GM18861 (cell line): ENCODE results near the gene ABCC4.

Source experiments
- ATAC-seq: cut with Tn5 transposase; IDR thresholded peaks from one replicate; pipeline ENCODE4 v1.9.1; 2021; ENCODE audit not compliant: unreplicated experiment

The ABCC4 gene

DNA sequence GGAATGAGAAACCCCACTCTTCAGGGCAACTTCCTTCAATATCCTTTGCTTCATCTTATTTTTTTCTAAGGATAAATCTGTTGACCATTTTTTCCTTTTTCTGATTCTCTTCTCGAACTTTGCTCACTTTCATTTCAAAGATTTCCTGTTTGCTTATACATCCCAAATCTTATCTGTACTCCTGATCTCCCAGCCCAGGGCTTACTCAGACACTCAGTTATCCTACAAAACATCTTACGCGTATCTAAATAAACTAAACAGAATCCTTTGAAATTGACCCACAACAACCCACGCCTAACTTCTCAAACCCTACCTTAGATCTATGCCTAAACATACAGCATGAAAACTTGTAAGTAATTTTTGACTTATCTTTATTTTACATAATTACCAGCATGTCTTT, 179.2 kb downstream of the ABCC4 start:
- ATAC-seq = no peak

DNA sequence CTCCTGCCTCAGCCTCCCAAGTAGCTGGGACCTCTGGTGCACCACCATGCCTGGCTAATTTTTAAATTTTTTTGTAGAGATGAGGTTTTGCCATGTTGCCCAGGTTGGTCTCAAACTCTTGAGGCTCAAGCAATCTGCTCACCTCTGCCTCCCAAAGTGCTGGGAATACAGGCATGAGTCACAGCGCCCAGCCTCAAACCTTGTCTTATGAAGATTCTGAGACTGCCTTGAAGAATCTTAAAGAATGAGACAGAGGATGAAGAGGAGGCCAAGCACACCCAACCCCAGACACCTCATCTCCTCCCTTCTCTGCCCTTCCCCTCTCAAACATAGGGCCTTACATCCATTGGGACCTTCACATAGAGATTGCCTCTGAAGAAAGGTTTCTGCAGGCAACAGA, 179.7 kb downstream of the ABCC4 start:
- no peak for ATAC-seq

DNA sequence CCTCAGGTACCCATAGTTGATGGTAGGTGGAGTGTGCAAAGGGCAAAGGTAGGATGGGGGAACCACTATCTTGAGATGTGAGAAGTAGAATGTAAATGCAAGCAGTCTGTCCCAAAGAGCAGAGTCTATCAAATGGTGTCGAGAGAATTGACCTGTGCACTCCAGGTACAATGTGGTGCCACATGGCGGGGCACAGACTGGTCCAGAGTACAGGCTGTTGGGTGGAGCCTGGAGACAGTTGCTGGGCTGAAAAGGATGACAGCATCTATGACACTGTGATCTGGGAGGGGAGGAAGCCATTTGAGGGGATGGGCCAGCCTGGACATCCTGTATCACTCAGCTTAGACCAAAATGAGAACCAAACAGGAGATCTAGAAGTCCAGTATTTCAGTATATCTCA, 180.6 kb downstream of the ABCC4 start:
- no peak for ATAC-seq

DNA sequence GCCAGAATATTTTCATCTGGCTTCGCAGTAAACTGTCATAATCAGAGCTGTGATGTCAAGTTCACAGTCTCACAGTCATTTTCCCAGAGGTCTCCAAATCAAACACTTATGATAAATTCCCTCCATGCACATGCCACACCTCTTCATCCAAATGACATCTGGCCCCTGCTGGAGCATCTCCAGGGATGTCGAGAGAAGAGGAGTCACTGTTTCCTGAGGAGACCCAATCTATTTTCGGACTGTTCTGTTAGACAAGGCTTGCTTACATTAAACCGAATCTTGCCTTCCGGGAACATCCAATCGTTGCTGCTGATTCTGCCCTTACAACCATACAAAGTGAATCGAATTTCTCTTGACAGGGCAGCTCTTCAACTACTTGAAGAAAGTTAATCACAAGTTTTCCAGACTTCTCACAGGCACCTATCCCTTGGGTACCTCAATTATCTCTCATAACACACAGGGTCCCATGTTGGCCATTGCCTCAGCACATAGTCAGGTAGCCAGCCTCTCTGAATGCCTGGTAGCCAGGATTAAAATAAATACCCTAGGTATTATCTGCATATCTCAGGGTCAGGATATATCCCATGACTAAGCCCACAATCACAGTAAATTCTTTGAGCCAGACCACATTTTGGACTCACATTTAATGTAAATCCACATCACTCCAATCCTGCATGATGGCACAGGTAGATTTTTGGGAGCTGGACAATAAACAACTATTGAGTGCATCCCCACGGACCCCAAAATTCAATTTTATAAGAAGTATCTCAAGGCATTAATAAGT, 182.5 kb downstream of the ABCC4 start:
- ATAC-seq = no peak

DNA sequence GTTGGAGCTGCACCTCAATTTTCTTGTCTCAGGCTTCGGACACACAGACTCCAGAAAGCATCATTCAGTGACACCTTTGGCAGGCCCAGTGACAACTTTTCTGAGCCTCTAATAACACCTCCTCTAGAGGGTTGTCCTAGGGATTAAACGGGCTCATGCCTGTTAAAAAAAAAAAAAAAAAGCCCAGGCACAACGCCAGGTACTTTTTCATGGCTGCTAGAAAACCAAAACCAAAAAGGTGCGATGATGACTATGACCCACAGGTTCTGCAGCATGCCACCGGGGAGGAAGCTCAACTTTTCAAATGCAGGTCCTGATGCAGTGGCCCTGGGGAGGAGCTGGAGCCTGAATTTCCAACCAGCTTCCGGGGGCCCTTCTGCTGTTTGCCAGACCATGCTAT, 184.2 kb downstream of the ABCC4 start:
- ATAC-seq = no peak

DNA sequence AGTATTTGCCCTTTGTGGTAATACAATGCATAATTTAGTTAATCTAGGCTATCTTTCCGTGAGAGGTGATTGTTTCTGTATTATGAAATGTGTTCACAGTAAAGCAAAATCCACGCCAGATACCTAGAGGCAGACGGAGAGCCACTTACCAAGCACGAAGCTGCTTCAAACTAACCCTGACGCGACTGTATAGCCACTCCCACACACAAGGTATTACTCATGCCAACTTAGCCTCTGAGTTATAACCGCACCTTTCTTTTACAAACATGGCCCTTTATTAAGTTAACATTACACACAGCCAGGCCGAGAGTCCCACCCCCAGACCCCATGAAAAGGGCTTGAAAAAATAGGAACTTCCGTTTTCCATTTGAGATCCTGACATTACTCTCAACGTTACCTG, 185.7 kb downstream of the ABCC4 start:
- no peak for ATAC-seq

DNA sequence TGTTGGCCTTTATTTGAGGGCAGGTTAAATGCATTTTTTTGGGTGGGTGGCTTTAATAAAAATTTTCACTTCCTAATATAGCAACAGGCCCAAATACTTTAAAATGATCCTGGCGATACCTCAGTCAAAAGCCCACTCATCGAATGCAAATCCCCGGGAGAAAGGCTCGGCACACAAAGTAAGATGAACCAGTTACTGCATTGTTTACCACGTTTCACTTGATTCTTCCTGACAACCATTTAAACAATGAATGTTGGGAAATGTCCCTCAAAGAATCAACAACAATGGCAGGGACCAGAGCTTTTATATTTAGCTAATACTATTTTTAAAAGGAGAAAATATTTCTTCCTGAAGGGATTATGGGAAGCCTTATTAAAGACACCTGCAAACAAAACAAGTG, 187.7 kb downstream of the ABCC4 start:
- no peak for ATAC-seq

DNA sequence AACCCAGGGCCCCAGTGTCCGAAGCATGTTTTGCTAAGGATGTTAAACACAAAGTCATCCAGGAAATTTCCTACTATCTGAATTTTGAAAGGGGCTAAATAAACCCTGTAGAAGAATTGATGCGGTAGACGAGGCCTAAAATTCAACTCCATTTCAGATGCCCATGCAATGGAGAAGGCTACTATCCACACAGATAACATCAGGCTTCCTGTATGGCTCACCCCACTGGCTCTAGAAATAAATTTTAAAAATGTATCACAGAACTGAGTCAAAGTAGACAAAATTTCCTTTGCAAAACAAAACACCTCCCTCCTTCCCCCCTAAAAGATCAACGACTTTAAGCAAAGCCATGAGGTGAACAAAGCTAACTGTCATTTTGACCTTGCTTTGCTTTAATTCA, 188.4 kb downstream of the ABCC4 start:
- no peak for ATAC-seq

DNA sequence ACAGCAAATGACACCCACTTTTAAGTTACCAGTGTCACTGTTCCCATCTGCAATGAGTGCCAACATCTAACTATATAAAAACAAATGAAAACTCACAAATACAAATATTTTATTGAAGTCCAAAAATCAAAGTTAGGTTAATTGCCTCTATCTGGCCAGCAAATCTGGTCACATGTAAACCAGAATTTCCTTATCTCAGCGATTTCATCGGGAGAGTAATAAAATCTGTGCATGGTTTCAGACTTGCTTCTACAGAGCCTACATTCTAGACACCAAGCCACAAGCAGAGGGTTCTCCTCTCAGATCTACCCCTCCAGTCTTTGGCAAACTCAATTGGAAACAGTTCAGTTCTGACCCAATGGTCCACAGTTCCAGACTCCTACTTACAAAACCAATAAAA, 189.6 kb downstream of the ABCC4 start:
- ATAC-seq = no peak

DNA sequence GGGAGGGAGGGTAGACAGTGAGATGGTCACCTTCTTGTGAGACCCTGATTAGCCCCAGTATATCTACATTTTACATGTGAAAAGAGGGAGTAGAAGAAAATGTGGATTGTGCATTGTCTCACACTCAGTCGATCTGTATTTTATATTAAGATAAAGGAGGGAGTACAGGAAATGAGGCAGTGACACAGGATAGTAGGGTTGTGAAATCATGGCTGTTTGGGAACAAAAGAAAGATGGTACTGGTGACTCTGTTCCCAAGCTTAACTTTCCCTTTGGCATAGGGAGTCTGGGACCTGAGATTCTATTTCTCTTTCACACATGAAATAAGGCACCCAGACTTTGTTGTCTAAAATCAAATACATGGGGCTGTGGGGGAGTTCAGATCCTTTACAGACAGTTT, 194.7 kb downstream of the ABCC4 start:
- no peak for ATAC-seq

DNA sequence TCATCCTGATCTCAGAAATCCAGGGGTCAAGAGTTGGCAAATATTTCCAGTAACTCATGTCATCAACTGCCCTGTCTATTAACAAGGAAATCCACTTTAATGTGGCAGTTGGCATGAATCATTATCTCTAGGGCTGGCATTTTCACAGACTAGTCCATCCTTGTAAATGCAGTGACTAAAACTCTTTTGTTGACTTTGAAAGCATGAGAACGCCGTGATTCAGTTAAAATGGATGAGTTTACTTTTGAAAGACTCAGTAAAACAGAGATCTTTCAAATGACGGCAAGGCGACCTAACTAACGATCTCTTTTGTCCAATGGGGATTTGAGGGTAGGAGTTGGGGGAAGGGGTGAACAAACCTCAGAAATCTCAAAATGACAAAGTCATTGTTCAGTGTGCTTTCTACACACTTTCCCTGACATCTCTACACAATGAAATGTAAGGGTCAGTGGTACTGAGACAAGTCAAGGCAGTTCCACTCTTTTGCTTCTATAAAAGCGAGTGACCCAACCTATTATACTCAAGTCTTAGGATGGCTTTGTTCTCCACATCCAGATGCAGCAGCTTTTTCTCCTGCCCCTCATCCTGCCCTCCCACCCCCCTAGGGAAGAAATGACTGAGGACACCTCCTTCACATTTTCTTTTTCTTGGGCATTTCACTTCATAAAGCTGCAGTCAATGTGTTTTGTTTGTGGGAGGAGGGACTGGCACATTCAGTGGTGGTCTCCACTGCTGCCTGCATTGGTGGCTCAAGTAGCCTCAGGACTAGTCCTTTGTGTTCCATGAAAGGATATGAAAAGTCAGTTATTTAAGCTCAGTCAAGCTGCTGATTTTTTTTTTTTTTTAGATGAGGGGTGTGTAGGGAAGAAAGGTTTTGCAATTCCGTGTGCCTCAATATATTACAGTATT, 200.5 kb downstream of the ABCC4 start:
- no peak for ATAC-seq

DNA sequence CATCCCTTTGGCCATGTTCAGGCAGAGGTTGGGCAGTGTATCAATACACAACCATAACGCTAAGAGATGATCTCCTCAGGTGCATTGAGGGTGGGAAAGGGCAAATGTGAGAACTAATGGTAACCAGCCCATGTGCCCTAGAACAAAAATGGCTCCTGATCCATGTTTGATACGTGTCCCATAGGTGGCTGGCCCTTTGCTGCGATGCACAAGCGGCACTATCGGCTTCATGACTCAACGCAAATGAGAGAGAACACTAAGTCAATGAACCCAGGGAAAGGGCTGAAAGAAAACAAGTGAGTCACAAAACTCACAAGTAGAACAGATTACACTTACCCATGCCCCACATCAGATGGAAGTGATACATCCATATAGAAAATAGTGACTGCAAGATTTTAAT, 201.7 kb downstream of the ABCC4 start:
- ATAC-seq = no peak

DNA sequence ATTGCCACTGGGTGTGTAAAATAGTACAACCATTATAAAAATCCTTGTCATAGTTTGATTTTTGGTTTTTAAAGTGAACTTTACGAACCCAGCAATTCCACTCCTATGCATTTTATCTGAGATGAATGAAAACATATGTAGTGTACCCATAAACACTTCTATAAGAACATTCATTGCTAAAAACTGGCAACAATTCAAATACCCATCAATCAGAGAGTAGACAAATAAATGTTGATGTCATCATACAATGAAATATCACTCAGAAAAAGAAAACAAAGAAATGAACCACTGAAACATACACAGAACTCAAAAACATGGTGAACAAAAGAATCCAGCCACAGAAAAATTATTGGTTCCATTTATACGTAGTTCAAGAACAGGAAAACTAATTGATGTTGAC, 202.3 kb downstream of the ABCC4 start:
- no peak for ATAC-seq

DNA sequence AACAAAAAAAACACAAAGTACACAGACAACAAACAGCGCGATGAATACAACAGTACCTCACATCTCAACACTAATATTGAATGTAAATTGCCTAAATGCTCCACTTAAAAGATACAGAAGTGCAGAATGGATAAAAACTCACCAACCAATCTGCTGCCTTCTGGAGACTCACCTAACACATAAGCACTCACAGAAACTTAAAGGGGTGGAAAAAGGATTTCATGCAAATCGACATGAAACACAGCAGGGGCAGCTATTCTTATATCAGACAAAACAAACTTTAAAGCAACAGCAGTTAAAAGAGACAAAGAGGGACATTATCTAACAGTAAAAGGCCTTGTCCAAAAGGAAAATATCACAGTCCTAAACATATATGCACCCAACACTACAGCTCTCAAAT, 209.5 kb downstream of the ABCC4 start:
- no peak for ATAC-seq

DNA sequence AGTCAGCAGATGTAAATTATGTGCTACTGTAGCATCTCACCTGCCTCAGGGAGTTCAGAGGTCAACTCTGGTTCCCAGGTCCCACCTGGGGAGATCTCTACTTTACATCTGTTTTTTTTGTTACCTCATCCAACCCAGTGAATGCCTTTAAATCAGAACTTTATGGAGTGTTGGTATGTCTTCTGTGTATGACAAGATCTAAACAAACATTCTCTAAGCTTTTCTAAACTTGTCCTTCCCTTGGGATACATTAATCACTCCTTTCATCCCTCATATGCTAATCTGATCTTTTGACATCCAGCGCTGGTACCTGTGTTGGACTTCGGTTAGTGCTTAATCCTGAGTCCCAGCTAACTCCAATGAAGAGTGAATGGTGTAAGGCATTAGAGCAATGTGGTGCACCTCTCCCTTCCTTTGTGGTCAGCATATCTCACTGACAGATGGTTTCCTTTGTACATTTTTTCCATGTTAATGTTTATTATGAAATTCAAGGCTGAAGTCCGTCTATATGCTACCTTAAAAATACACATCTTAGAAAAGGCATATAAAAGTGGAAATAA, 213.4 kb downstream of the ABCC4 start:
- no peak for ATAC-seq

DNA sequence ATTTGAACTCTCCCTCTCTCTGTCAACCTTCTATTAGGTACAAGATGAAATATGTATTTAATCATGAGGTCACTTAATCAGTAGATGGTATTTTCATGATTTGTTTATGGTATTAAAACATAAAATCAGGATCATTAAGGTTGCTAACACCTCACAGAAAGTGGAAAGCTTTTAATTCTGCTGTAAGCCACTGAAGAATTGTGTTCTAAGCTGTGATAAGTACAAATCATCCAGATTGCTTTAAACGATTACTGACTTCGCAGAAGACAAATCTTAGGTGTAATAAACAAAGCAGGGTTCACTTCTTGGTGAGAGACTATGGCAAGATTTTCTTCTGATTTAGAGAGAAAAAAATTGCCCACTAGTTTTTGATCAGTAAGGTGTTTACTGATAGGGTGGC, 214.5 kb downstream of the ABCC4 start:
- no peak for ATAC-seq

DNA sequence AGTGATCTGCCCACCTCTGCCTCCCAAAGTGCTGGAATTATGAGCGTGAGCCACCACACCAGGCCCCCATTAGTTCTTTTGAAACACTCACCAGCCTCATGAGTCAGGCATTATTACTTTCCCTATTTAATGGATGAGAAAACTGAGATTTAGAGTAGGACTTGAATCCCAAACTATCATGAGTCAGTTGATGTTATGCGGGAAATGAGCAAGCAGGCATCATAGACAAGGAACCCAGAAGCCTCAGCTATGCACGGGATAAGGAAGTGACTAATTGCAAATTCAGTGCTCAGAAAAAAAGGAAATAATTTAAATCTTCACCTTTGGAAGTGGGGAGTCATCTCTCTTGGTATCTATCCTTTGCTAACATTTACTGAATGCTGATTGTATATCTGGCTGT, 217.5 kb downstream of the ABCC4 start:
- ATAC-seq = no peak

DNA sequence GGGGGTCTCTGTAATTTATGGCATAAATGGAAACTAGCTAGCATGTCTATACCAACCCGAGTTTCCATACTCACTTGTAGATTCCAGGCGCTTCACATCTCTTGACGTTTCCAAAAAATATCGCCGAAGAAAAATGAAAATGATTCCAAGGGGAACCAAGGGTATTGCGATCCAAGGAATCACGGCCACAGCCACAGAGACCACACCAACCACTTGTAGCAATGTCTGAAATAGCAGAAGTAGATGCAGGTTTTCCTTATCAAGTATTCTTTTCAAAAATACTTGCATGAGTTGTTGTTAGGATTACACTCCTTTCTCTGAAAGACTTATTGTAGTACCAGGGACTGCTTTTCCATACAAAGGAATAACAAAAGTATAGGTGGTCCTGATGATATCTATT, 218.2 kb downstream of the ABCC4 start:
- no peak for ATAC-seq

DNA sequence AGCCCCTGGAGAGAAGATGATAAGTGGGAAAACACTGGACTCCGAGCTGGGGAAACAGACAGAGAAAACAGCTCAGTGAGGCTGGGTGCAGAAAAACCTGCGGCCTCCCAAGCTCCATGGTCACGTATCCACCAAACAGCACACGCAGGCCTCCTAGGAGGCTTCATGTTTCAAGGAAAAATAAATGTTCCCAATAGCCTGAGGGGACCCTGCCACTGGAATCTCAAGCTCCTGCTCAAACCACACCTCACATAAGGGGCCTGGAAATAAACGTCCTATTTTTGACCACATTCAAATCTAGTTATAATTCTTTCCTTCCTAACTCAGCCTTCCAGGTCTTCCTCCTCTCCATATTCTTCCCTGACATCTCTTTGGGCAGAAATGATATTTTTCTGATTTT, 225.7 kb downstream of the ABCC4 start:
- no peak for ATAC-seq

DNA sequence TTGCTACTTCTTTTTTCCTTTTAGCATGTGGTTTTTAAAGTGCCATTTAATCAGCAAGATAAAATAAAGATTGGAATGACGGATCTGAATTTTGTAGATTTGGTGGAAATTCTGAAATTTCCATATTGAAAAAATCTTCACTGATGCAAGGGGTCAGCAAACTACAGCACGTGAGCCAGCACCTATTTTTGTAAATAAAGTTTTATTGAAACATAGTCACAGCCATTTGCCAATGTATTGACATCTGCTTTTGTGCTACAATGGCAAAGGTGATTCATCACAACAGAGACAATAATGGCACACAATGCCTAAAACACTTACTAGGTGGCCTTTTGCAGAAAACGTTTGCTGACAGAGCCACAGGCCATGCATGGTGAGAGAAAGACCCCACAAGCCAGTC, 226.4 kb downstream of the ABCC4 start:
- no peak for ATAC-seq

DNA sequence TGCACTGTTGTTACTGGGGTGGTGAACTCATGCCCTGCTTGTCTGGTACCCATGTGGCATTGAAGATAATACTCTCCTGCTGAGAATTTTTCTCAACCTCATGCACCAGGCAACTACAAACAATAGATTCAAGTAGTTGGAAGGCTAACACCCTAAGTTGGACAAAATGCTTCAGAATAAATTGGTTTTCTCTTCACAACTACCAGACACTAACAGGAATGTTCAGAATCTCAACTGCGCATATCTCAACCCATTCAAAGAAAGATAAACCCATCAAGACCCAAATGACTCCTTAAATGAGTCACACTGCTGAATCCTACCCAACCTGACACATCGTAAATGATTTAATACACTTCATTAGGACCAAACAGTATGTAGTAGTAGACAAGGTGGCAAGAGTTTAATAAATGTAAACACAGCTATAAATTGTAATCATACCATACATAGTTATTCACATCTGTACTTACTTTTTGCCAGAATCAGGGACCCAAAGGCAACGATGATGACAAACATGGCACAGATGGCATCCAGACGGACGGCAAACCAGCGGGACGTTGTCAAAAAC, 227.4 kb downstream of the ABCC4 start:
- ATAC-seq = no peak

DNA sequence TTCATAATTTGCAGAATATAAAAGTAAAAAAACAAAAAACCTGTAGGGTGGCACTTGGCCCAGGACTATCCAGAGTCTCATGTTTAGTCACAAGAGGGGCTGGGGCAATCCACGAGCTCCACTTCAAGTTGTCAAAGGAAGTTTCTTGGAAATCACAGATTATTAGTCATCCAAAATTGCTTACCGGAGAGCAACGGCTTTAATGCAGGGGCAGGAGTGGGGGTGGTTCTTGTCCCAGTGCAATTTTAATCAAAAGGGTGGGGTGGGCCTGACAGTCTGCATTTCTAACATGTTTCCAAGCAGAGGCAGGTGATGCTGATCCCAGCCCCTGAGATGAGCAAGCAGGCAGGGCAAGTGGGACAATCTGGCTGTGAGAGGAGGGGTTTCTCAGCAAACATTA, 233.9 kb downstream of the ABCC4 start:
- no peak for ATAC-seq
